OCI-LY7 (cell line): ENCODE results near the gene PCDHB15.

Experiments used
- EZH2phosphoT487 ChIP-seq: fragments of 200-600 bp; sonication (generic); IDR thresholded peaks from 2 replicates; pipeline ENCODE4 v1.6.1; 2018; ENCODE audit warnings: low read depth, borderline replicate concordance, mild to moderate bottlenecking, mixed run types, antibody characterized with exemption, low read length, moderate library complexity, mixed read lengths
- TF ChIP-seq, protein P1 (sequence below): fragments of 200-600 bp; sonication (generic); conservative IDR thresholded peaks from 2 replicates; pipeline ENCODE4 v1.5.1; 2014; ENCODE audit warnings: mild to moderate bottlenecking, antibody characterized with exemption, low read length, moderate library complexity, mixed read lengths

DNA sequence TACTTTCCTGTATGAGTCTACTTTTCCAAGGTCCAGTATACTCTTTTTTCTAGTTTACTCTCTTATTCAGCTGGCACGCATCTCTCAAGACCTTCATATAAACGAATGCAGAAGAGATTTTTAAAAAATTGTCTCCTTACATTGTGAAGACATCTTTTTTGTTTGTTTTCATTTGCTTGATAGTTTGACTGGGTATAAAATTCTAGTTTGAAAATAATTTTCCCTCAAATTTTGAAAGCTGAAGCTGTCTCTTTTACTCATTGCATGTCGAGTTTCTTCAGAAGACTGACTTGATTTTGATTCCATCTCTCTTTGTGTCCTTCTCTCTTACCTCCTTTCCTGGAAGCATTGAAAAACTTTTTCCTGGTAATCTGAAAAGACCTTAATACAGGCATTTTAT, 48.8 kb upstream of the PCDHB15 start:
- TF ChIP-seq, protein P1, sequence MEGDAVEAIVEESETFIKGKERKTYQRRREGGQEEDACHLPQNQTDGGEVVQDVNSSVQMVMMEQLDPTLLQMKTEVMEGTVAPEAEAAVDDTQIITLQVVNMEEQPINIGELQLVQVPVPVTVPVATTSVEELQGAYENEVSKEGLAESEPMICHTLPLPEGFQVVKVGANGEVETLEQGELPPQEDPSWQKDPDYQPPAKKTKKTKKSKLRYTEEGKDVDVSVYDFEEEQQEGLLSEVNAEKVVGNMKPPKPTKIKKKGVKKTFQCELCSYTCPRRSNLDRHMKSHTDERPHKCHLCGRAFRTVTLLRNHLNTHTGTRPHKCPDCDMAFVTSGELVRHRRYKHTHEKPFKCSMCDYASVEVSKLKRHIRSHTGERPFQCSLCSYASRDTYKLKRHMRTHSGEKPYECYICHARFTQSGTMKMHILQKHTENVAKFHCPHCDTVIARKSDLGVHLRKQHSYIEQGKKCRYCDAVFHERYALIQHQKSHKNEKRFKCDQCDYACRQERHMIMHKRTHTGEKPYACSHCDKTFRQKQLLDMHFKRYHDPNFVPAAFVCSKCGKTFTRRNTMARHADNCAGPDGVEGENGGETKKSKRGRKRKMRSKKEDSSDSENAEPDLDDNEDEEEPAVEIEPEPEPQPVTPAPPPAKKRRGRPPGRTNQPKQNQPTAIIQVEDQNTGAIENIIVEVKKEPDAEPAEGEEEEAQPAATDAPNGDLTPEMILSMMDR, result no peak
- TF ChIP-seq EZH2phosphoT487, result no peak
